Transverse colon (tissue), 4 donors: Measurements from ENCODE around the gene PPFIBP2.

Source experiments
- CTCF ChIP-seq, 5 experiments: fragments of 200-600 bp in 3 of 5; fragments of 450-650 bp in 2 of 5; sonication (generic) in 3 of 5; IDR thresholded peaks; 1 replicate in 2 of 5; 2 replicates in 3 of 5; pipeline ENCODE4 v1.5.1; 2016 to 2017; ENCODE audit warnings: antibody characterized with exemption in 5 of 5, inconsistent platforms in 3 of 5, mild to moderate bottlenecking in 2 of 5, moderate library complexity in 1 of 5
- POLR2AphosphoS5 ChIP-seq, 3 donors: sonication (generic); formaldehyde crosslinking; IDR thresholded peaks; one replicate each; pipeline ENCODE4 v1.6.1; 2016; ENCODE audit warnings: antibody characterized with exemption in 3 of 3

- TF ChIP-seq POLR2AphosphoS5 (IDR thresholded peaks at IDR 0.05) (no peak), CTCF (IDR thresholded peaks at IDR 0.05) (no peak)
These were observed 29.7 kb upstream of the PPFIBP2 start for GRCh38 chr11:7484131-7484530.
